Activated T-cell treated with anti-CD3 and anti-CD28 coated beads for 1 hour (primary cell): Measurements from ENCODE around the gene ZNF365.
"Not testable (repeated sequence)": the region's sequence is repeated elsewhere in the genome, so short reads cannot be mapped to it uniquely, and the experiment has no call there.

Experiments used
- DNase-seq: peaks from one replicate; pipeline ENCODE4 v3.0.0-alpha.2; 2020; ENCODE audit warnings: low read depth

ZNF365 gene

GRCh38 chr10:62377966-62378365 is 3.8 kb downstream of the ZNF365 start:
- no peak for DNase-seq

GRCh38 chr10:62378877-62379276 is 4.7 kb downstream of the ZNF365 start:
- not testable (repeated sequence) for DNase-seq

- DNase-seq: no peak
Observed at GRCh38 chr10:62379394-62379793, 5.2 kb downstream of the ZNF365 start.

GRCh38 chr10:62380016-62380415 is 5.8 kb downstream of the ZNF365 start:
- no peak for DNase-seq

- no peak for DNase-seq
Observed at GRCh38 chr10:62381385-62382102, 7.4 kb downstream of the ZNF365 start.

- no peak for DNase-seq
Observed at GRCh38 chr10:62382831-62383230, 8.7 kb downstream of the ZNF365 start.

GRCh38 chr10:62384057-62384446 is 9.9 kb downstream of the ZNF365 start:
- DNase-seq: peak; percentile 15

GRCh38 chr10:62384447-62385081 is 10.4 kb downstream of the ZNF365 start:
- no peak for DNase-seq

GRCh38 chr10:62386356-62387320 is 12.5 kb downstream of the ZNF365 start:
- no peak for DNase-seq

- DNase-seq: no peak
Observed at GRCh38 chr10:62388328-62388727, 14.2 kb downstream of the ZNF365 start.

- no peak for DNase-seq
Observed at GRCh38 chr10:62390497-62391176, 16.5 kb downstream of the ZNF365 start.

- no peak for DNase-seq
Observed at GRCh38 chr10:62393237-62393636, 19.1 kb downstream of the ZNF365 start.

- no peak for DNase-seq
Observed at GRCh38 chr10:62394556-62395018, 20.4 kb downstream of the ZNF365 start.

GRCh38 chr10:62395892-62396291 is 21.7 kb downstream of the ZNF365 start:
- no peak for DNase-seq

GRCh38 chr10:62396864-62397263 is 22.7 kb downstream of the ZNF365 start:
- no peak for DNase-seq

GRCh38 chr10:62399211-62399610 is 25.0 kb downstream of the ZNF365 start:
- DNase-seq: no peak

GRCh38 chr10:62402508-62402907 is 28.3 kb downstream of the ZNF365 start:
- DNase-seq: no peak

GRCh38 chr10:62410528-62410927 is 36.4 kb downstream of the ZNF365 start:
- DNase-seq: not testable (repeated sequence)

- DNase-seq: not testable (repeated sequence)
Observed at GRCh38 chr10:62410934-62411333, 36.8 kb downstream of the ZNF365 start.

- no peak for DNase-seq
Observed at GRCh38 chr10:62413048-62413447, 38.9 kb downstream of the ZNF365 start.

GRCh38 chr10:62413652-62414051 is 39.5 kb downstream of the ZNF365 start:
- DNase-seq: no peak

- DNase-seq: no peak
Observed at GRCh38 chr10:62414359-62414758, 40.2 kb downstream of the ZNF365 start.
